WI38 (cell line): ENCODE measurements around the gene MCC.

Source experiments
- H3K4me3 ChIP-seq: 2 replicates; pipeline ENCODE4 v1.5.1; 2011; ENCODE audit warnings: low read depth, mild to moderate bottlenecking, control low read depth, low read length
- TF ChIP-seq, protein P1 (sequence below): IDR thresholded peaks from 2 replicates; pipeline ENCODE4 v1.5.1; 2012; ENCODE audit warnings: low read depth, mild to moderate bottlenecking, control low read depth, low read length

The MCC gene

DNA sequence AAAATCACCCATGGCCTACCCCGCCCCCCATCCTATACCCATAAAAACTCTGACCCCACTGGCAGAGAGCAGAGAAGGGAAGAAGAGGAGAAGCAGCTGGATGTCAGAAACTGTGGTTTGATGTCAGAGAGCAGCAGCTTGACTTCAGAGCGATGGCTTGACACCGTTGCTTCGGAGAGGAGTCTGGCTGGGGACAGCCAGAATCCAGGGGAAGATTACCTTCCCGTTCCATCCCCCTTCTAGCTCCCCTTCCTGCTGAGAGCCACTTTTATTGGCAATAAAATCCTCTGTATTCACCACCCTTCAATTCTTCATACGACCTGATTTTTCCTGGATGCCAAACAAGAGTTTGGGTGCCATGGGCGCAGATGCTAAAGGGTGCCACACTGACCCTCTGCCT, 373.7 kb downstream of the MCC start:
- no peak overlapping the region for H3K4me3 ChIP-seq
- TF ChIP-seq, protein P1, sequence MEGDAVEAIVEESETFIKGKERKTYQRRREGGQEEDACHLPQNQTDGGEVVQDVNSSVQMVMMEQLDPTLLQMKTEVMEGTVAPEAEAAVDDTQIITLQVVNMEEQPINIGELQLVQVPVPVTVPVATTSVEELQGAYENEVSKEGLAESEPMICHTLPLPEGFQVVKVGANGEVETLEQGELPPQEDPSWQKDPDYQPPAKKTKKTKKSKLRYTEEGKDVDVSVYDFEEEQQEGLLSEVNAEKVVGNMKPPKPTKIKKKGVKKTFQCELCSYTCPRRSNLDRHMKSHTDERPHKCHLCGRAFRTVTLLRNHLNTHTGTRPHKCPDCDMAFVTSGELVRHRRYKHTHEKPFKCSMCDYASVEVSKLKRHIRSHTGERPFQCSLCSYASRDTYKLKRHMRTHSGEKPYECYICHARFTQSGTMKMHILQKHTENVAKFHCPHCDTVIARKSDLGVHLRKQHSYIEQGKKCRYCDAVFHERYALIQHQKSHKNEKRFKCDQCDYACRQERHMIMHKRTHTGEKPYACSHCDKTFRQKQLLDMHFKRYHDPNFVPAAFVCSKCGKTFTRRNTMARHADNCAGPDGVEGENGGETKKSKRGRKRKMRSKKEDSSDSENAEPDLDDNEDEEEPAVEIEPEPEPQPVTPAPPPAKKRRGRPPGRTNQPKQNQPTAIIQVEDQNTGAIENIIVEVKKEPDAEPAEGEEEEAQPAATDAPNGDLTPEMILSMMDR: no peak

DNA sequence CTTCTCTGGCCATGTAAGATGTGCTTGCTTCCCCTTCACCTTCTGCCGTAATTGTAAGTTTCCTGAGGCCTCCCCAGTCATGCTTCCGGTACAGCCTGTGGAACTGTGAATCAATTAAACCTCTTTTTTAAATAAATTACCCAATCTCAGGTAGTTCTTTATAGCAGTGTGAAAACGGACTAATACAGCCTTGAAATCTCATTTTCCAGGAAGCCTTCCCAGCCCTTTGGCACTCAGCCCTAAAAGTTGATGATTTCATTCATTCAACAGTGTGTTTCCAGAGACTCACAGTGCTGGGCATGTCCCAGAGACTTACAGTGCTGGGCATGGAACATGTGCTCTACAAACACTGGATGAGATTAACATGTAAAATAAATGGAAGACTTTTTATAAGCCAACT, 375.8 kb downstream of the MCC start:
- H3K4me3 ChIP-seq: no peak overlapping the region
- TF ChIP-seq, protein P1: no peak

DNA sequence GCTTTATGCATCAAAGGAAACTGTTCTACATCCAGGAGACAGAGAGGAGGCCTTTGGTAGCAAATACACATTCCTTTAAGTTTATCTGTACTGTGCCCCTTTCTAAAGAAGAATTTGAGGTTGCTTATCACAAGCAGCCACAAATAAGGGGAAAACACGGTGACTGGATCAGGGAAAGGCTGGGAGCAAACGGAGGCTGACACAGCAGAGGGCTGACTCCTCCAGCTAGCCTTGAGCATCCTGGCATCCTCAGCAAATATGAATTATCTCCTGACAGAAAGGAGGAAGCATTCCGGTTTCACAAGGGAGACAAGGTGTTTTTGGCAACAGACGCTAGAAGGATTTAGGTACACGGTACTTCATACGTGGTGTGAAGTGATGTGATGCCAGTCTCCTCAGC, 378.1 kb downstream of the MCC start:
- H3K4me3 ChIP-seq: no peak overlapping the region
- TF ChIP-seq, protein P1: no peak

DNA sequence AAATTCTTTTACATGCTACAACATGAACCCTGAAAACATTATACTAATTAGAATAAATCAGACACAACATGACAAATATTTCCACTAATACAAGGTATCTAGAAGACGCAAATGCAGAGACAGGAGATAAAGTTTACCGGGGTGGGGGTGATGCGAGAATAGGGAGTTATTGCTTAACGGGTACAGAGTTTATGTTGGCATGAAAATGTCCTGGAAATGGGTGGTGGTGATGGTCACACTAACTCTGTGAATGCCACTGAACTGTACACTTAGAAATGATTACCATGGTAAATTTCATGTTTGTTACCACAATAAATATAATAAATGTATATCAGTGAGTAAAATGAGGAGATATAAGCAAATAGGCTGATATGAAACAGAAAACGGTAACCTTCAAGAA, 378.9 kb downstream of the MCC start:
- no peak overlapping the region for H3K4me3 ChIP-seq
- TF ChIP-seq, protein P1: no peak

DNA sequence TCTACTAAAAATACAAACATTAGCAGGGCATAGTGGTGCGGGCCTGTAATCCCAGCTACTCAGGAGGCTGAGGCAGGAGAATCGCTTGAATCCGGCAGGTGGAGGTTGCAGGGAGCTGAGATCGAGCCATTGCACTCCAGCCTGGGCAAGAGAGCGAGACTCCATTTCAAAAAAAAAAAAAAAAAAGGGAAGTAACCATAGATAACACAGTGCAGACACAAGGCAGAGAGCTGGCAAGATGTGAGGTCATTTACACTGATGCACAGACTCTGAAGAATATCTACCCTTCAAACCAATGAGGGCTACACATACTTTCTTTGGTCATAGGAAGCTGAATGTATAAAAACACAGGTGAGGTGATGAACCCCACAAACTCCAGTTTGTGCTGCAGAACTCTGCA, 379.8 kb downstream of the MCC start:
- no peak overlapping the region for H3K4me3 ChIP-seq
- TF ChIP-seq, protein P1: no peak

DNA sequence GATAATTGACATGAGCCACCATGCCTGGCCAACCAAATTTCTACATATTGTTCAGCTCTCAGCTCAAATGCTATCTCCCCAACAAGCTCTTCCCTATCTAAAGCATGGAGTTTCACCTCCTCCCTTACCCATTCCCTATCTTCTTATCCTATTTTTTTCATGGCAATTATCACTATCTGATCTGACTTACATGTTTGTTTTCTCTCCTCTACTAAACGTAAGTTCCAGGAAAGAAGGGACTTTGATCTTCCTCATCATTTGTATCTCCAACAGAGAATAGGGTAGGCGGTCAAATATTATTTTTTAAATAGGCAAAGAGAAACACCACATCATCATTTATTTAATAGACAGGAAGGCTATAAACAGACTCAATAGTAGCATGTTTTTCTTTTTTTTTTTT, 381.4 kb downstream of the MCC start:
- TF ChIP-seq, protein P1: no peak
- H3K4me3 ChIP-seq: no peak overlapping the region

DNA sequence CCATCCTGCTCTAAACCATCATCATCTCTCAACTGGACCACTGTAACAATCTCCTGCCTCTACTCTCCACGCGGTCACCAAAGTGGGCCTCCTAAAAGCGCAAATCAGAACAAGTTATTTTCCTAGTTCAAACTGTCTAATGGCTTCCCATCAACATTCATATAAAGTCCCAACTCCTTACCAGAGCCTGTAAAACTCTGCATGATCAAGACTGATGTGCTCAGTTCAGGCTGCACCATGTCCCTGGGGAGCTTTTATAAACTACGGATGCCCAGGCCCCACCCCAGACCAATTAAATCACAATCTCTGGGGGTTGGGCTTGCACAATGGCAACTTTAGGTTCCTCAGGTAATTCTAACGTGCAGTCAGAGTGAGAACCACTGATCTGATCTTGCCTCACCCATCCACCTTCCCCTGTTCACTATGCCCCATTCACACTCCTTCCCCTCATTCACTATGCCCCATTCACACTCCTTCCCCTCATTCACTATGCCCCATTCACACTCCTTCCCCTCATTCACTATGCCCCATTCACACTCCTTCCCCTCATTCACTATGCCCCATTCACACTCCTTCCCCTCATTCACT, 382.5 kb downstream of the MCC start:
- H3K4me3 ChIP-seq: no peak overlapping the region
- TF ChIP-seq, protein P1: no peak
